Measurements from ENCODE around the gene TLE7. TPM values are rescaled to one million over a fixed set of nuclear protein-coding genes. Genes with fewer than 3 reads are reported as not detected.

Gene TLE7
- total and polyA plus RNA-seq, 3 donors from 2014 or later = 1.7 to 3.0 (median 2.4) TPM

- no peak for DNase-seq
- Histone ChIP-seq H3K36me3 (ENCODE audit: low read depth, missing control alignments) (no peaks in the 10 kb centered on the region), H3K27ac (no peak overlapping the region), H3K9me3 (no peaks in the 10 kb centered on the region), H3K4me3 (no peak overlapping the region), H3K4me1 (no peaks in the 10 kb centered on the region), H3K27me3 (no peaks in the 10 kb centered on the region)
- TF ChIP-seq POLR2A (IDR thresholded peaks at IDR 0.05) (no peak), CTCF (IDR thresholded peaks at IDR 0.05) (no peak)
- intact Hi-C loops (cut with DNase I; ENCODE audit: low total_unique reads) = no loop called here
- WGBS, 2 donors = 59 to 71% methylated on average over 10 to 11 of the region's 11 CpGs
These were observed 58.6 kb downstream of the TLE7 start for GRCh38 chr16:71383054-71383773.

GRCh38 chr16:71380831-71381230 is 61.0 kb downstream of the TLE7 start:
- DNase-seq = no peak
- no peak for TF ChIP-seq CTCF (IDR thresholded peaks at IDR 0.05)
- TF ChIP-seq POLR2A (IDR thresholded peaks at IDR 0.05) = no peak
- intact Hi-C loops (cut with DNase I; ENCODE audit: low total_unique reads) = no loop called here
- 70 to 72% methylated on average over 6 of the region's 6 CpGs for WGBS, 2 donors
- Histone ChIP-seq H3K4me3 (no peak overlapping the region), H3K36me3 (ENCODE audit: low read depth, missing control alignments) (no peaks in the 10 kb centered on the region), H3K4me1 (no peaks in the 10 kb centered on the region), H3K27ac (no peak overlapping the region), H3K9me3 (no peaks in the 10 kb centered on the region), H3K27me3 (no peaks in the 10 kb centered on the region)

Other genes with a start within 250 kb of the TLE7 start
- gene HYDIN, start 211.3 kb downstream of the TLE7 start, total RNA-seq = 10 to 100 TPM; 29.6 to 54.7 TPM
- 30.3 TPM for gene HYDIN, start 211.3 kb downstream of the TLE7 start, polyA plus RNA-seq (ENCODE audit: insufficient read depth, low read depth, low replicate concordance)
- 10 to 100 TPM; 25.8 to 36.8 TPM for gene CMTR2, start 152.7 kb downstream of the TLE7 start, total RNA-seq
- gene CMTR2, start 152.7 kb downstream of the TLE7 start, polyA plus RNA-seq (ENCODE audit: insufficient read depth, low read depth, low replicate concordance) = 22.2 TPM
- 1 to 10 TPM; 3.6 to 5.1 TPM for gene CALB2, start 83.3 kb downstream of the TLE7 start, total RNA-seq
- 53.2 TPM for gene CALB2, start 83.3 kb downstream of the TLE7 start, polyA plus RNA-seq (ENCODE audit: insufficient read depth, low read depth, low replicate concordance)
- gene ZNF23, start 20.2 kb upstream of the TLE7 start, total RNA-seq = 10 to 100 TPM; 14.5 to 16.3 TPM
- 10.9 TPM for gene ZNF23, start 20.2 kb upstream of the TLE7 start, polyA plus RNA-seq (ENCODE audit: insufficient read depth, low read depth, low replicate concordance)
- 10 to 100 TPM; 28.4 to 44.6 TPM for gene ZNF19, start 47.3 kb upstream of the TLE7 start, total RNA-seq
- 31.8 TPM for gene ZNF19, start 47.3 kb upstream of the TLE7 start, polyA plus RNA-seq (ENCODE audit: insufficient read depth, low read depth, low replicate concordance)
- under 1 TPM in 1 of 2 donors, not detected in 1; 0.56 TPM for gene CHST4, start 84.4 kb upstream of the TLE7 start, total RNA-seq
- gene CHST4, start 84.4 kb upstream of the TLE7 start, polyA plus RNA-seq (ENCODE audit: insufficient read depth, low read depth, low replicate concordance) = 0.32 TPM
- 1 to 10 TPM; 1.5 to 2.9 TPM for gene TAT, start 135.0 kb upstream of the TLE7 start, total RNA-seq
- gene TAT, start 135.0 kb upstream of the TLE7 start, polyA plus RNA-seq (ENCODE audit: insufficient read depth, low read depth, low replicate concordance) = 1.6 TPM
- gene MARVELD3, start 184.1 kb upstream of the TLE7 start, total RNA-seq = 1 to 10 TPM; 1.3 to 1.6 TPM
- 1.4 TPM for gene MARVELD3, start 184.1 kb upstream of the TLE7 start, polyA plus RNA-seq (ENCODE audit: insufficient read depth, low read depth, low replicate concordance)